M059J (cell line): Measurements from ENCODE around the gene SPSB4. TPM values are rescaled to one million over a fixed set of nuclear protein-coding genes. Genes with fewer than 3 reads are reported as not detected.
"Not testable (repeated sequence)": the region's sequence is repeated elsewhere in the genome, so short reads cannot be mapped to it uniquely, and the experiment has no call there.

ENCODE experiments used
- DNase-seq: peaks from one replicate; pipeline ENCODE4 v3.0.0-alpha.2; 2012; ENCODE audit warnings: low read depth
- total RNA-seq: library from RNA; depleted of rRNA; stranded (reverse); fragments of >200 nt; shearing (Covaris generic); gene quantifications from 2 replicates; pipeline ENCODE4 v1.2.3, GENCODE V29; 2014; rRNA removed

The SPSB4 gene
- total RNA-seq = 0.02 TPM in 1 of 2 replicates, not detected in the other

GRCh38 chr3:141050576-141051442, at the start of gene SPSB4:
SPSB4 (plus strand) TSS chr3:141051347; CDS start chr3:141066105, 14,758 bp downstream.
- DNase-seq = peak; percentile 54

GRCh38 chr3:141006344-141006743, 44.8 kb upstream of the SPSB4 start:
- no peak for DNase-seq

- DNase-seq = no peak
Observed at GRCh38 chr3:141009496-141009895, 41.7 kb upstream of the SPSB4 start.

GRCh38 chr3:141011232-141011996, 39.7 kb upstream of the SPSB4 start:
- DNase-seq = peak; percentile 60

GRCh38 chr3:141011997-141012262, 39.2 kb upstream of the SPSB4 start:
- DNase-seq = no peak

- peak; percentile 19 for DNase-seq
Observed at GRCh38 chr3:141012571-141012970, 38.6 kb upstream of the SPSB4 start.

GRCh38 chr3:141015481-141015880, 35.7 kb upstream of the SPSB4 start:
- peak; percentile 48 for DNase-seq

GRCh38 chr3:141017366-141018322, 33.5 kb upstream of the SPSB4 start:
- DNase-seq = not testable (repeated sequence)

GRCh38 chr3:141019244-141019643, 31.9 kb upstream of the SPSB4 start:
- DNase-seq = no peak

- peak; percentile 38 for DNase-seq
Observed at GRCh38 chr3:141020143-141020830, 30.9 kb upstream of the SPSB4 start.

GRCh38 chr3:141021261-141021660, 29.9 kb upstream of the SPSB4 start:
- DNase-seq = peak; percentile 26

- no peak for DNase-seq
Observed at GRCh38 chr3:141030296-141030695, 20.9 kb upstream of the SPSB4 start.

- no peak for DNase-seq
Observed at GRCh38 chr3:141039589-141039988, 11.6 kb upstream of the SPSB4 start.

- DNase-seq = no peak
Observed at GRCh38 chr3:141044695-141045641, 6.2 kb upstream of the SPSB4 start.

GRCh38 chr3:141045849-141046248, 5.3 kb upstream of the SPSB4 start:
- DNase-seq = no peak

GRCh38 chr3:141047168-141047567, 4.0 kb upstream of the SPSB4 start:
- no peak for DNase-seq

GRCh38 chr3:141049681-141050080, 1.5 kb upstream of the SPSB4 start:
- no peak for DNase-seq

GRCh38 chr3:141051443-141052200, 475 bp downstream of the SPSB4 start:
- DNase-seq = no peak
